ENCODE measurements around the gene TRAF3IP1. TPM values are rescaled to one million over a fixed set of nuclear protein-coding genes. Genes with fewer than 3 reads are reported as not detected.

Gene TRAF3IP1, protein sequence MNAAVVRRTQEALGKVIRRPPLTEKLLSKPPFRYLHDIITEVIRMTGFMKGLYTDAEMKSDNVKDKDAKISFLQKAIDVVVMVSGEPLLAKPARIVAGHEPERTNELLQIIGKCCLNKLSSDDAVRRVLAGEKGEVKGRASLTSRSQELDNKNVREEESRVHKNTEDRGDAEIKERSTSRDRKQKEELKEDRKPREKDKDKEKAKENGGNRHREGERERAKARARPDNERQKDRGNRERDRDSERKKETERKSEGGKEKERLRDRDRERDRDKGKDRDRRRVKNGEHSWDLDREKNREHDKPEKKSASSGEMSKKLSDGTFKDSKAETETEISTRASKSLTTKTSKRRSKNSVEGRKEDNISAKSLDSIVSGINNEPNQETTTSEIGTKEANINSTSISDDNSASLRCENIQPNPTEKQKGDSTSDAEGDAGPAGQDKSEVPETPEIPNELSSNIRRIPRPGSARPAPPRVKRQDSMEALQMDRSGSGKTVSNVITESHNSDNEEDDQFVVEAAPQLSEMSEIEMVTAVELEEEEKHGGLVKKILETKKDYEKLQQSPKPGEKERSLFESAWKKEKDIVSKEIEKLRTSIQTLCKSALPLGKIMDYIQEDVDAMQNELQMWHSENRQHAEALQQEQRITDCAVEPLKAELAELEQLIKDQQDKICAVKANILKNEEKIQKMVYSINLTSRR
- total RNA-seq, result 5.6 and 6.4 TPM in 2 replicates

DNA sequence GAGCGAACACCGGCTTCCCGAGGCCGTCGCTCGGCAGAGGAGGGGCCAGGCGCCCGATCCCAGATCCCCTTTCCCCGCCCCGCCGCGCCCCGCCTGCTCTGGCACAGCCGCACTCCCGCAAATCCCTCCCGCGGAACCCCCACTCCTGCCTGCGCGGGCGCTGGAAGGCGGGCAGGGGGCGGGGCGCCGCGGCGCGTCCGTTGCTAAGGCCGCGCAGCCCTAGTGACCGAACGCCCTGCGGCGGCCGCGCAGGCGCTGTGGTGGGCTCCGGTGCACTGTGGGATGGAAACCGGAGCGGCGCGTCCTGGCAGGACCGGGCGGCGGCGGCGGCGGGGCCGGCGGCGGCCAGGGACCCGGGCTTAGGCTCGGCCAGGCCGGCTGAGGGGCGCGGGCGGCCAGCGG, at the start of gene TRAF3IP1:
TSS of gene TRAF3IP1 (plus strand) at position 273 of the 402 bp plus-strand sequence. CDS start 145 bp downstream, outside the sequence.

GRCh38 chr2:238287737-238288649, 32.3 kb upstream of the TRAF3IP1 start, which contains the start of gene PER2:
PER2 (minus strand) TSS chr2:238288610; CDS start chr2:238277936, 10,674 bp downstream.

GRCh38 chr2:238426568-238427434, 106.5 kb downstream of the TRAF3IP1 start, which contains the start of gene ASB1:
ASB1 (plus strand) TSS chr2:238426927; CDS start chr2:238427071, 144 bp downstream.

Other genes starting within 250 kb of the TRAF3IP1 start
- gene ESPNL, start 220.2 kb upstream of the TRAF3IP1 start, total RNA-seq, result not detected in 2 replicates
- under 0.01 TPM in 1 of 2 replicates, not detected in the other for gene KLHL30, start 181.8 kb upstream of the TRAF3IP1 start, total RNA-seq
- gene ERFE, start 161.5 kb upstream of the TRAF3IP1 start, total RNA-seq, result 0.22 TPM in 1 of 2 replicates, not detected in the other
- gene ILKAP, start 116.8 kb upstream of the TRAF3IP1 start, total RNA-seq, result 16.6 and 16.7 TPM in 2 replicates
- gene HES6, start 80.5 kb upstream of the TRAF3IP1 start, total RNA-seq, result 0.77 and 1.7 TPM in 2 replicates
- gene PER2, start 31.9 kb upstream of the TRAF3IP1 start, total RNA-seq, result 2.0 and 2.7 TPM in 2 replicates
- 5.2 and 7.6 TPM in 2 replicates for gene ASB1, start 106.4 kb downstream of the TRAF3IP1 start, total RNA-seq